GM13976 (cell line): ENCODE data around the gene NR2F2.
A peak's percentile ranks its signal among the peaks of the same experiment; 100 is the strongest.

Experiments
- DNase-seq: peaks from one replicate; pipeline ENCODE4 v3.0.0; 2012; ENCODE audit warnings: low spot score
- in situ Hi-C: fragments of 300-500 bp; cut with MboI; formaldehyde crosslinking; loops from one replicate; pipeline ENCODE4 v1.12.0; 2022; ENCODE audit warnings: low sequenced_read_pairs, mixed read lengths, inconsistent platforms; ENCODE audit not compliant: unreplicated experiment
- TF ChIP-seq, protein P1 (sequence below): IDR thresholded peaks from 2 replicates; pipeline ENCODE4 v1.5.1; 2012; ENCODE audit warnings: borderline replicate concordance, mild to moderate bottlenecking; ENCODE audit not compliant: insufficient read depth; ENCODE audit errors: extremely low read depth, missing control alignments, control extremely low read depth

The NR2F2 gene

DNA sequence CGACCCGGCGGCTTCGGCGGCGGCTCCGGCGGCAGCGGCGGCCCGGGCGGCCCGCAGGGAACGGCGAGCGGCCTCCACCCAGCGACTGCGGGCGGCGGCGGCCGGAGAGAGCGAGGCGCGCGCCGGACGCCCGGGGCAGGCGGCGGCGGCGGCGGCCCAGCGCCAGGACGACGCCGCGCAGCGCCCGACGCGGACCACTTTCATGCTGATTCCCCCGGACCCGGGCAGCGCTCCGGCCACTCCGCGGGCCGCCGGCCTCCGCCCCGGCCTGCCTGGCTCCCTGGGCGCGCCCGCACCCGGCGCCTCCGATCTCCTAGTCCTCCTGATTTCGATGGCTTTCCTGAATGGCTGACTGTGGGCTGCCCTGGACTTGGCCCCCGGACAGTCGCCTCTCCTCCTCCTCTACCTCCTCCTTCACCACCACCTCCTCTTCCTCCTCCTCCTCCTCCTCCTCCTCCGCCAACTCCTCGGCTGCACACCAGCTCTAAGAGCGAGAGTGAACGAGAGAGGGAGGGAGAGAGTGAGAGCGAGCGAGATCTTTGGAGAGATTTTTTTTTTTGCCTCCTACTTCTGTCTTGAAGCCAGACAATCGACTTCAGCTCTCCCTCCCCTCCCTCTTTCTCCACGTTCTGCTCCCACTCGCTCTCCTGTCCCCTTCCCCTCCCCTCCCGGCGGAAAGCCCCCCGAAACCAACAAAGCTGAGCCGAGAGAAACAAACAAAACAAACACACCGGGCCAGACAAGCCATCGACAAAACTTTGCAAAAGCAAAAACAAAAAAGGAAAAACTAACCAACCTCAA is 844 bp downstream of the NR2F2 start:
- TF ChIP-seq, protein P1, sequence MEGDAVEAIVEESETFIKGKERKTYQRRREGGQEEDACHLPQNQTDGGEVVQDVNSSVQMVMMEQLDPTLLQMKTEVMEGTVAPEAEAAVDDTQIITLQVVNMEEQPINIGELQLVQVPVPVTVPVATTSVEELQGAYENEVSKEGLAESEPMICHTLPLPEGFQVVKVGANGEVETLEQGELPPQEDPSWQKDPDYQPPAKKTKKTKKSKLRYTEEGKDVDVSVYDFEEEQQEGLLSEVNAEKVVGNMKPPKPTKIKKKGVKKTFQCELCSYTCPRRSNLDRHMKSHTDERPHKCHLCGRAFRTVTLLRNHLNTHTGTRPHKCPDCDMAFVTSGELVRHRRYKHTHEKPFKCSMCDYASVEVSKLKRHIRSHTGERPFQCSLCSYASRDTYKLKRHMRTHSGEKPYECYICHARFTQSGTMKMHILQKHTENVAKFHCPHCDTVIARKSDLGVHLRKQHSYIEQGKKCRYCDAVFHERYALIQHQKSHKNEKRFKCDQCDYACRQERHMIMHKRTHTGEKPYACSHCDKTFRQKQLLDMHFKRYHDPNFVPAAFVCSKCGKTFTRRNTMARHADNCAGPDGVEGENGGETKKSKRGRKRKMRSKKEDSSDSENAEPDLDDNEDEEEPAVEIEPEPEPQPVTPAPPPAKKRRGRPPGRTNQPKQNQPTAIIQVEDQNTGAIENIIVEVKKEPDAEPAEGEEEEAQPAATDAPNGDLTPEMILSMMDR, result no peak
- DNase-seq, result peak; percentile 37
- in situ Hi-C loops, result loop anchor here (25.0 kb wide), 1 partner anchor 1069 kb away; no protein-coding TSS in a partner anchor

DNA sequence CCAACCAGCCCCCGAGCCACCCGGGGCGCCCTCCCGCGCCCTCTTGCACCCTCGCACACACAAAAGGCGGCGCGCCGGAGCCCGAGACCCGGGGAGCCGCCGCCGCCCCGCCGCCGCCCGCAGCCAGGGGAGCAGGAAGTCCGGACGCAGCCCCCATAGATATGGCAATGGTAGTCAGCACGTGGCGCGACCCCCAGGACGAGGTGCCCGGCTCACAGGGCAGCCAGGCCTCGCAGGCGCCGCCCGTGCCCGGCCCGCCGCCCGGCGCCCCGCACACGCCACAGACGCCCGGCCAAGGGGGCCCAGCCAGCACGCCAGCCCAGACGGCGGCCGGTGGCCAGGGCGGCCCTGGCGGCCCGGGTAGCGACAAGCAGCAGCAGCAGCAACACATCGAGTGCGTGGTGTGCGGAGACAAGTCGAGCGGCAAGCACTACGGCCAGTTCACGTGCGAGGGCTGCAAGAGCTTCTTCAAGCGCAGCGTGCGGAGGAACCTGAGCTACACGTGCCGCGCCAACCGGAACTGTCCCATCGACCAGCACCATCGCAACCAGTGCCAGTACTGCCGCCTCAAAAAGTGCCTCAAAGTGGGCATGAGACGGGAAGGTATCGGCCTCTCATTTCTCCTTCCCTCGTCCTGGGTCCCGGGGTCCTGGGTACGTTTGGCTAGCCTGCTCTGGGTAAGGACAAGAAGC is 1.6 kb downstream of the NR2F2 start:
- in situ Hi-C loops, result loop anchor here (25.0 kb wide), 1 partner anchor 1070 kb away; no protein-coding TSS in a partner anchor
- TF ChIP-seq, protein P1, result no peak
- DNase-seq, result peak; percentile 18

DNA sequence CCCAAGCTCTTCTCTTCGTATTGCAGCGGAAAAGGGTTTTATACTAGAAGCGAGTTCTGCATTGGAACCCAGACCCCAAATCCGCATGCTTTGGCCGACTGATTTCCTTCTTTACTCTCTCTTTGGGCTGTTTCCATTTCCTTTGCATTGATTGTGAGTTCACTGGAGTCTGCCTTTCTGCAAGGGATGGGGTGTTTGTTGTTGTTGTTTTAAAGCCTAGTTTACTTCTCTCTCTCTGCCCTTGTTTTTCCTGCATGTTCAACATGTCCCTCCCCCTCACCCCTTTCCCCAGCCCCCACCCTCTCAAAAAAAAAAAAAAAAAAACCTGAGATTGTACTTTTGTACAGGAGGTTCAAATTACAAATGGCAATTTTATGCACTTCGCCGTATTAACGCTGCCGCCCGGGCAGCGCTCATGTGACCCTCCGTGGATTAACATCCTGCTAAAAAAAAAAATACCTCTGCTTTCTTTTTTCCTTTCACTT is 2.2 kb downstream of the NR2F2 start:
- DNase-seq, result peak; percentile 12
- TF ChIP-seq, protein P1, result no peak
- in situ Hi-C loops, result loop anchor here (25.0 kb wide), 1 partner anchor 1070 kb away; no protein-coding TSS in a partner anchor

DNA sequence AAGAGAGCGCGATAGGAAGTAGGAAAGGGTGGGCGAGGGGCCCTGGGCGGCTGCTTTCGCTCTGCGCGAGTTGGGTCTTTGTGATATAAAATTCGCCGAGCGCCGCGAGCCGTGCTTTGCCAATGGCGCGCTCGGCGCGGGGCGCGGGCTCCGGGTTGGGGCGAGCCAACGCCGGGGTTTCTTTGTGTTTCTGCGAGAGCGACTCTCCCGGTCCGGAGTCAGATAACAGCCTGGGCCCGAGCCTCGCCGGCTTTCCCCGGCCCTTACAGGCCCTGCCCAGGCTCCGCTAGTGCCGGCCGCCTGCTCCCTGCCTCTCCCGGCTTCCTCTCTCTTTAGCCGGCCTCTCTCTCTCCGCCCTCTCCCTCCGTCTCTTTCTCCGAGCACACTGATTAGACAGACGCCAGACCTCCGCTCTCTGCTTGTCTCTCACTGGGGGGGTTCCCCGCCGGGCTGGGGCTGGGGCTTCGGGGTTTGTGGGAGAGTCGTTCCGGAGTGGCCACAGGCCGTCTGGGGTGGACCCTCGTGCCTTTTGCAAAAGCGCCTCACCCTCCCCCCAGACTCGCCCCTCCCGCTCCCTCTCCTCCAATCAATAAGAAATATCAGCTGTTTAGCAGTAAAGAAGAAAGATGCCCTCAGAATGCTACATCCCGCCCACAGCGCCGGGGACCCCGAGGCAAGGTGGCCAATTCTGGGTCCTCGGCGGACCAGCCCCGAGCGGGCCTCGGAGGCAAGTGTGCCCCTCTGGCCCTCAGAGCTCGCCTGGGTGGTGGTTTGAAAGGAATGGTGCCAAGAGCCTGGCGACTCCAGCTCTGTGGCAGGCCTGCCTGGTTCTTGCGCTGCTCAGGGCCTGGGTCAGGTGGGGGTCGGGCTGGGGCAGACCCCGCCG is 2.9 kb downstream of the NR2F2 start:
- DNase-seq, result peak; percentile 39
- in situ Hi-C loops, result loop anchor here (25.0 kb wide), 1 partner anchor 1071 kb away; no protein-coding TSS in a partner anchor
- TF ChIP-seq, protein P1, result no peak

DNA sequence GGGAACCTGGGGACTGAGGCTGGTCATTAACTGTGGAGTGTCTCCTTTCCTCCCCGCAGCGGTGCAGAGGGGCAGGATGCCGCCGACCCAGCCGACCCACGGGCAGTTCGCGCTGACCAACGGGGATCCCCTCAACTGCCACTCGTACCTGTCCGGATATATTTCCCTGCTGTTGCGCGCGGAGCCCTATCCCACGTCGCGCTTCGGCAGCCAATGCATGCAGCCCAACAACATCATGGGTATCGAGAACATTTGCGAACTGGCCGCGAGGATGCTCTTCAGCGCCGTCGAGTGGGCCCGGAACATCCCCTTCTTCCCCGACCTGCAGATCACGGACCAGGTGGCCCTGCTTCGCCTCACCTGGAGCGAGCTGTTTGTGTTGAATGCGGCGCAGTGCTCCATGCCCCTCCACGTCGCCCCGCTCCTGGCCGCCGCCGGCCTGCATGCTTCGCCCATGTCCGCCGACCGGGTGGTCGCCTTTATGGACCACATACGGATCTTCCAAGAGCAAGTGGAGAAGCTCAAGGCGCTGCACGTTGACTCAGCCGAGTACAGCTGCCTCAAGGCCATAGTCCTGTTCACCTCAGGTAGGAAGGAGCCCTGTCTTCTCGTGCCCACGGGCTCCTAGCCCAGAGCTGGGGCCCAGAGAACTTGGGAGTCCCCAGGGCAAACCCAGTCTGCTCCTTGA is 3.7 kb downstream of the NR2F2 start:
- TF ChIP-seq, protein P1, result no peak
- peak; percentile 9 for DNase-seq
- in situ Hi-C loops, result loop anchor here (25.0 kb wide), 1 partner anchor 1072 kb away; no protein-coding TSS in a partner anchor
